Measurements from ENCODE around the gene FAM107B.
"Not testable (repeated sequence)": the region's sequence is repeated elsewhere in the genome, so short reads cannot be mapped to it uniquely, and the experiment has no call there.

GRCh38 chr10:14688189-14688588, 86.5 kb downstream of the FAM107B start:
- TF ChIP-seq, protein P1, sequence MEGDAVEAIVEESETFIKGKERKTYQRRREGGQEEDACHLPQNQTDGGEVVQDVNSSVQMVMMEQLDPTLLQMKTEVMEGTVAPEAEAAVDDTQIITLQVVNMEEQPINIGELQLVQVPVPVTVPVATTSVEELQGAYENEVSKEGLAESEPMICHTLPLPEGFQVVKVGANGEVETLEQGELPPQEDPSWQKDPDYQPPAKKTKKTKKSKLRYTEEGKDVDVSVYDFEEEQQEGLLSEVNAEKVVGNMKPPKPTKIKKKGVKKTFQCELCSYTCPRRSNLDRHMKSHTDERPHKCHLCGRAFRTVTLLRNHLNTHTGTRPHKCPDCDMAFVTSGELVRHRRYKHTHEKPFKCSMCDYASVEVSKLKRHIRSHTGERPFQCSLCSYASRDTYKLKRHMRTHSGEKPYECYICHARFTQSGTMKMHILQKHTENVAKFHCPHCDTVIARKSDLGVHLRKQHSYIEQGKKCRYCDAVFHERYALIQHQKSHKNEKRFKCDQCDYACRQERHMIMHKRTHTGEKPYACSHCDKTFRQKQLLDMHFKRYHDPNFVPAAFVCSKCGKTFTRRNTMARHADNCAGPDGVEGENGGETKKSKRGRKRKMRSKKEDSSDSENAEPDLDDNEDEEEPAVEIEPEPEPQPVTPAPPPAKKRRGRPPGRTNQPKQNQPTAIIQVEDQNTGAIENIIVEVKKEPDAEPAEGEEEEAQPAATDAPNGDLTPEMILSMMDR (IDR thresholded peaks at IDR 0.05; ENCODE audit: extremely low read depth in 1 of 2, insufficient read depth in 1 of 2, low read depth in 1 of 2, low read length in 2 of 2) = not testable (repeated sequence)
- not testable (repeated sequence) for TF ChIP-seq MAX (IDR thresholded peaks at IDR 0.05; ENCODE audit: insufficient read depth, insufficient read length); EZH2 (IDR thresholded peaks at IDR 0.05; ENCODE audit: borderline replicate concordance, low read depth, low read length, severe bottlenecking); POLR2A (IDR thresholded peaks at IDR 0.05; ENCODE audit: low read depth, low read length); POLR2AphosphoS5 (IDR thresholded peaks at IDR 0.05; ENCODE audit: insufficient read depth, low read depth, low read length); MYC (IDR thresholded peaks at IDR 0.05; ENCODE audit: low read depth, low read length)

Measured in endothelial cell of umbilical vein (primary cell).